A673 (cell line): ENCODE data around the gene LPP.

Source experiments
- CTCF ChIP-seq: fragments of 300-800, 200-600 bp; sonication (generic); conservative IDR thresholded peaks from 2 replicates; pipeline ENCODE4 v1.5.1; 2017; ENCODE audit warnings: low read depth, mild to moderate bottlenecking, antibody characterized with exemption, low read length, moderate library complexity, mixed read lengths
- EZH2 ChIP-seq: fragments of 200-600 bp; sonication (generic); IDR thresholded peaks from 2 replicates; pipeline ENCODE4 v1.6.1; 2017; ENCODE audit warnings: borderline replicate concordance, low read depth, mild to moderate bottlenecking, mixed read lengths, antibody characterized with exemption, low read length; ENCODE audit not compliant: poor library complexity, severe bottlenecking

GRCh38 chr3:188183452-188183851, 29.5 kb downstream of the LPP start:
- TF ChIP-seq CTCF (no peak), EZH2 (no peak)
